Ovary (tissue), 3 donors: ENCODE measurements around the gene EEF1AKMT3.

Source experiments
- EP300 ChIP-seq: sonication (generic); formaldehyde crosslinking; IDR thresholded peaks from one replicate; pipeline ENCODE4 v1.6.1; 2017; ENCODE audit warnings: antibody characterized with exemption
- POLR2A ChIP-seq: fragments of 450-650 bp; IDR thresholded peaks from one replicate; pipeline ENCODE4 v1.6.1; 2017; ENCODE audit warnings: antibody characterized with exemption, mild to moderate bottlenecking, moderate library complexity
- TF ChIP-seq, protein P1 (sequence below), 3 donors: fragments of 450-650 bp in 2 of 3; fragments of 200-600 bp in 1 of 3; IDR thresholded peaks; one replicate each; pipeline versions ENCODE4 v1.5.1 to v1.8.0; 2016 to 2022; ENCODE audit warnings: antibody characterized with exemption in 3 of 3, mild to moderate bottlenecking in 1 of 3
- donor health status: DM: no; HTN: no; CAD: no.

DNA sequence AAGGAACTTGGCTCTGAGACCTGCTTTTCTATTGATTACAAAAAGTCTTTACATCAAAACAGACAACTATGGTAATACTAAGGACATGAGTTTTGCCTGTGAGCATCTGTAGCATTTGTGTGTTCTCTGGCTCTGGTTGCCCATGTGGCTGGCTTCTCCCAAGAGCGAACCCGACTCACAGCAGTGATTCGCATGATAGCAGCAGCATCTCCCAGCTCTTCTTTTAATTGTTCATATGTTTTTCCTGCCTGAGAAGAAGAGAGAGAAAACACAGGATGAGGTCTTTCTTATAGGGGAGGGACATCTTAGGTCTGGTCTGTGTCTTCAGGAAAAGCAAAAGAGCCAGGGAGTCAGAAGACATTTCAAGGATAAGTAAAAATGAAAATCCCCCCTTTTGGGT lies 28.6 kb downstream of the EEF1AKMT3 start:
- TF ChIP-seq POLR2A: no peak
- TF ChIP-seq, protein P1, sequence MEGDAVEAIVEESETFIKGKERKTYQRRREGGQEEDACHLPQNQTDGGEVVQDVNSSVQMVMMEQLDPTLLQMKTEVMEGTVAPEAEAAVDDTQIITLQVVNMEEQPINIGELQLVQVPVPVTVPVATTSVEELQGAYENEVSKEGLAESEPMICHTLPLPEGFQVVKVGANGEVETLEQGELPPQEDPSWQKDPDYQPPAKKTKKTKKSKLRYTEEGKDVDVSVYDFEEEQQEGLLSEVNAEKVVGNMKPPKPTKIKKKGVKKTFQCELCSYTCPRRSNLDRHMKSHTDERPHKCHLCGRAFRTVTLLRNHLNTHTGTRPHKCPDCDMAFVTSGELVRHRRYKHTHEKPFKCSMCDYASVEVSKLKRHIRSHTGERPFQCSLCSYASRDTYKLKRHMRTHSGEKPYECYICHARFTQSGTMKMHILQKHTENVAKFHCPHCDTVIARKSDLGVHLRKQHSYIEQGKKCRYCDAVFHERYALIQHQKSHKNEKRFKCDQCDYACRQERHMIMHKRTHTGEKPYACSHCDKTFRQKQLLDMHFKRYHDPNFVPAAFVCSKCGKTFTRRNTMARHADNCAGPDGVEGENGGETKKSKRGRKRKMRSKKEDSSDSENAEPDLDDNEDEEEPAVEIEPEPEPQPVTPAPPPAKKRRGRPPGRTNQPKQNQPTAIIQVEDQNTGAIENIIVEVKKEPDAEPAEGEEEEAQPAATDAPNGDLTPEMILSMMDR (IDR thresholded peaks at IDR 0.05): no peak
- no peak for TF ChIP-seq EP300
